DND-41 (cell line): ENCODE measurements around the gene FADS6.

Experiments
- CTCF ChIP-seq: IDR thresholded peaks from 2 replicates; pipeline ENCODE4 v1.5.1; 2012; ENCODE audit warnings: borderline replicate concordance, low read length, moderate library complexity, mild to moderate bottlenecking; ENCODE audit not compliant: poor library complexity, severe bottlenecking; ENCODE audit errors: extremely low read depth
- EZH2 ChIP-seq: IDR thresholded peaks from 3 replicates; pipeline ENCODE4 v1.6.1; 2012; ENCODE audit warnings: borderline replicate concordance, low read depth, mild to moderate bottlenecking, moderate library complexity, low read length, inconsistent platforms; ENCODE audit not compliant: severe bottlenecking

- TF ChIP-seq CTCF = no peak
- no peak for TF ChIP-seq EZH2
Measured at GRCh38 chr17:74875977-74876593, 17.3 kb downstream of the FADS6 start.
